Measurements from ENCODE around the gene PPP1R7.

PPP1R7 gene

DNA sequence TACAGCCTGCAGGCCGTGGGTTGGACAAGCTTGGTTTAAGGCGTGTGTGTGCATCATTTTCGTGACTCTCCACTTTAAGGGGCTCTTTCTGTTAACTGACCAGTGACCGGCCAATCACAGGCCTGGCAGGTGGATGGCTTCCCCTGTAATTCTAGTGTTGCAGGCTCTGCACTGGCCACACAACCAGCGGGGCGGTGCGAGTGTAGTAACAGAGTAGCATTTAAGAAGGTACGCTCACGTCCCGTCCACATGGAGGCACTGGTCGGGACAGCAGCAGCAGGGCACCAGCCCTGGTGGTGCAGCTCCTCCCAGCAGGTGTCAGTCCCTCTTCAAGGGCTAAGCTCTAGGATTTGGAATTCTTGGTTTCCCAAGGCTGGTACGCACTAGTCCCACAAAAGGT lies 30.2 kb downstream of the PPP1R7 start:
- no peak for TF ChIP-seq POLR2A (IDR thresholded peaks at IDR 0.05; ENCODE audit: low read depth, low read length)
- DNase-seq (ENCODE audit: insufficient read length, low spot score): no peak
- no peak for FAIRE-seq

- no peak for TF ChIP-seq POLR2A (IDR thresholded peaks at IDR 0.05; ENCODE audit: low read depth, low read length)
- DNase-seq (ENCODE audit: insufficient read length, low spot score): no peak
- FAIRE-seq: no peak
These were observed 31.9 kb downstream of the PPP1R7 start for GRCh38 chr2:241182126-241182525.

DNA sequence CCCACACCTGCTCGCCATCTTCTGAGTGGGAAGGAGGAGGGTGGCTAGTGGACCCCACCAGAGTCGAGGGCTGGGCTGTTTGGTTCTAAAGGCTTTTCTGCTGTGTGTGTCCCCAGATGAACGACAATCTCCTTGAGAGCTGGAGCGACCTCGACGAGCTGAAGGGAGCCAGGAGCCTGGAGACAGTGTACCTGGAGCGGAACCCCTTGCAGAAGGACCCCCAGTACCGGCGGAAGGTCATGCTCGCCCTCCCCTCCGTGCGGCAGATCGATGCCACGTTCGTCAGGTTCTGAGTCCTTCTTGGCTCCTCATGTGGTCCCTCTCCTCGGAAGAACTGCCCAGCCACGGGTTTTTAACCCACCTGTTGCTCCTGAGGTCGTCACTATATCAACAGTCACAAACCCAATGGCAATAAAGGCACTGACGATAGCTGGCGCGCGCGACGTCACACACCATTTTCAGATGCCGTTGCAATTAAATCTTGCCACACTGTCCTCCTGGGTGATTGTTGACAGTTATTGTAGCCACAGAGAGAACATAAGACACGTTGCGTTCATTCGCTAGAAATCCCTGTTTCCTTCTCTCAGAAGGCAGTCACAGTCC lies 32.4 kb downstream of the PPP1R7 start:
- no peak for TF ChIP-seq POLR2A (IDR thresholded peaks at IDR 0.05; ENCODE audit: low read depth, low read length)
- FAIRE-seq: no peak
- no peak for DNase-seq (ENCODE audit: insufficient read length, low spot score)

DNA sequence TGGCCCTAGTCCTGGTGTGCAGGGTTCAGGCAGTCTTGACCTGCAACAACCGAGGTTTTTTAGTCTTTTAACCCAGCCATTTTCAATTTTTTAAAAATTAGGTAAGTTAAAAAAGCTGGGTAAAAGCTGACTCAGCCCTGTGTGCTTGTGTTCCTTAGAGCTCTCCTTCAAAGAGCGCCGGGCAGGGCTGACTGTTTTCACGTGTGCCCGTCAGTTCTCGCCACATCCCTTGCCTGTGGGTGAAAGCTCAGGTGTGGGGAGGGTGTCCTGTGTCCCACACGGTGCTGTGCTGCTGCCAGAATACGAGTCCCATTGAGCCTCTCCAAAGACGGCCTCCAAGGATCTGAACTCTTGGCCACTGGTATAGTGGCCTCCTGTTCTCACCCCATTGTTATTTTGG lies 33.0 kb downstream of the PPP1R7 start:
- no peak for TF ChIP-seq POLR2A (IDR thresholded peaks at IDR 0.05; ENCODE audit: low read depth, low read length)
- FAIRE-seq: no peak
- DNase-seq (ENCODE audit: insufficient read length, low spot score): no peak

GRCh38 chr2:241184901-241185300 lies 34.6 kb downstream of the PPP1R7 start:
- TF ChIP-seq POLR2A (IDR thresholded peaks at IDR 0.05; ENCODE audit: low read depth, low read length): no peak
- no peak for DNase-seq (ENCODE audit: insufficient read length, low spot score)
- FAIRE-seq: no peak

DNA sequence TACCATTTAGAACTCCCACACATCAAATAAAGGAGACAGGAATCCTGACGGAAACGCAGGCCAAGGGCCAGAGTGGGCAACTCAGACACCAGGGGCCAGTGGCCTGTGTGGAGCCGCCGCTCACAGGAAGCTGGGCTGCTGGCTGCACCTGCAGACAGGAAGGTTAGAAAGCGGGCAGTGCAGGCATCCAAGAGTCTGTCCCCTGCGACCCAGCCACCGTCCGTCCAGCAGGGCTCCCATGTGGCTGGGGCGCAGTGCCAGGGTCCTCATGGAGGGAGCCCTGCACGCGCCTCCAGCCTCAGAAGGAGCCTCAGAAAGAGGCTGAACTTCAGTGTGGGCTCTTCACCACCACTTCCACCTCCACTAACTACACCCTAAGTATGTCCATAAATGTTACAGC lies 35.7 kb downstream of the PPP1R7 start:
- no peak for DNase-seq (ENCODE audit: insufficient read length, low spot score)
- no peak for TF ChIP-seq POLR2A (IDR thresholded peaks at IDR 0.05; ENCODE audit: low read depth, low read length)
- no peak for FAIRE-seq

GRCh38 chr2:241187101-241187917 lies 37.0 kb downstream of the PPP1R7 start:
- TF ChIP-seq POLR2A (IDR thresholded peaks at IDR 0.05; ENCODE audit: low read depth, low read length): no peak
- no peak for FAIRE-seq
- no peak for DNase-seq (ENCODE audit: insufficient read length, low spot score)

GRCh38 chr2:241187918-241188234 lies 37.6 kb downstream of the PPP1R7 start:
- DNase-seq (ENCODE audit: insufficient read length, low spot score): no peak
- FAIRE-seq: no peak
- no peak for TF ChIP-seq POLR2A (IDR thresholded peaks at IDR 0.05; ENCODE audit: low read depth, low read length)

GRCh38 chr2:241188361-241189092 lies 38.3 kb downstream of the PPP1R7 start, which contains the start of gene ANO7:
Gene ANO7 (plus strand): TSS chr2:241188677. CDS start chr2:241190064, 1,387 bp downstream.
- FAIRE-seq: no peak
- TF ChIP-seq POLR2A (IDR thresholded peaks at IDR 0.05; ENCODE audit: low read depth, low read length): no peak
- no peak for DNase-seq (ENCODE audit: insufficient read length, low spot score)

GRCh38 chr2:241189093-241189855 lies 39.0 kb downstream of the PPP1R7 start:
- no peak for DNase-seq (ENCODE audit: insufficient read length, low spot score)
- TF ChIP-seq POLR2A (IDR thresholded peaks at IDR 0.05; ENCODE audit: low read depth, low read length): no peak
- no peak for FAIRE-seq

DNA sequence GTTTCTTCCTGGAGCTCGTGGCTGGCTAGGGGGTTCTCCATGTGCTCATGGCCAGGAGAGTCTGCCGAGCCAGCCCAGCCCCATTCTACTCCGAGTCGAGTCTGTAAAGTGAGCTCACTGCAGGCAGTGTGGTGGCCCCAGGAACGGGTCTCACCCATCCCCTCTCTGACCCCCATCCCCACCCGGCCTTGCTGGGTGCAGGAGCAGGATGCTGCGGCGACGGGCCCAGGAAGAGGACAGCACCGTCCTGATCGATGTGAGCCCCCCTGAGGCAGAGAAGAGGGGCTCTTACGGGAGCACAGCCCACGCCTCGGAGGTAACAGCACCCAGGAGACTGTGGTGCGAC lies 39.6 kb downstream of the PPP1R7 start:
- FAIRE-seq (no peak), DNase-seq (ENCODE audit: insufficient read length, low spot score) (no peak)
- TF ChIP-seq POLR2A (IDR thresholded peaks at IDR 0.05; ENCODE audit: low read depth, low read length): no peak

GRCh38 chr2:241190291-241190981 lies 40.2 kb downstream of the PPP1R7 start:
- FAIRE-seq (no peak), DNase-seq (ENCODE audit: insufficient read length, low spot score) (no peak)
- TF ChIP-seq POLR2A (IDR thresholded peaks at IDR 0.05; ENCODE audit: low read depth, low read length): no peak

DNA sequence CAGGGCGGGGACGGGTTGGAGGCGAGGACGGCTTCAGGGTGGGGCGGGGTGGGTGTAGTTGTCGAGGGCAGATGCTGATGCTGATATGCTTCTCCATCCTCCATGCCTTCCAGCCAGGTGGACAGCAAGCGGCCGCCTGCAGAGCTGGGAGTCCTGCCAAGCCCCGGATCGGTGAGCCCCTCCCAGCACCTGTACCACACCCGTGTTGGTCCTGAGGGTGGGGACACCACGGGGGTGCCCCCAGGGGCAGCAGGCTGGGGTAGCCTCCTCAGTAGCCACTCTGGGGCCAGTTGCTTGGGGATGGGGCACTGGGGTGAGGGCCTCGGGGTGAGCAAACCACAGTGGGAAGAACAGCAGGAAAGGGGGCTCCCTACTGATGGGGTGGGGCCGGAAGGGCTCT lies 40.8 kb downstream of the PPP1R7 start:
- FAIRE-seq (no peak), DNase-seq (ENCODE audit: insufficient read length, low spot score) (no peak)
- TF ChIP-seq POLR2A (IDR thresholded peaks at IDR 0.05; ENCODE audit: low read depth, low read length): no peak
